ENCODE results near the gene BFSP2.

DNA sequence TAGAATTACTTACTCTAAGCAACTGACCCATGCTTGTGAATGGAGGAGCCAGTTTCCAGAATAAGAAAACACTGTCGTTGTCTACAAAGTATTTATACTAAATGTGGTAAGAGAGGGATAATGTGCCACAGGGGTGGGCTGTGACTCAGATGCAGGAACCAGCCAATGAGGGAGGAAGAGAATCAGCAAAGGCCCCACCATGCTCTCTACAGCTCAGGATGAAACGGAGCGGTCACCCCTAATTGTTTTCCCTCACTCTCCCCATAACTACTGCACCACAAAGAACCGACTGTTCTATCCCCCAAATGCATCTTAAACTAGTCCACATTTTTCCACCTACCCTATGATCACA is 44.5 kb downstream of the BFSP2 start:
- TF ChIP-seq CTCF (IDR thresholded peaks at IDR 0.05; ENCODE audit: insufficient read depth, low read length, poor library complexity, severe bottlenecking) (no peak), EZH2phosphoT487 (conservative IDR thresholded peaks at IDR 0.05; ENCODE audit: low read length) (no peak)
